Stimulated activated CD4-positive, alpha-beta T cell treated with anti-CD3 and anti-CD28 coated beads, Interleukin-15, amount 100 ng/mL, for 48 hours (primary cell): ENCODE data around the gene FLCN.
A peak's percentile ranks its signal among the peaks of the same experiment; 100 is the strongest.
"Not testable (repeated sequence)": the region's sequence is repeated elsewhere in the genome, so short reads cannot be mapped to it uniquely, and the experiment has no call there.

ENCODE experiments used
- DNase-seq, 2 donors: peaks; one replicate each; pipeline ENCODE4 v3.0.0-alpha.2; 2020; ENCODE audit warnings: low read depth in 2 of 2

The FLCN gene, protein sequence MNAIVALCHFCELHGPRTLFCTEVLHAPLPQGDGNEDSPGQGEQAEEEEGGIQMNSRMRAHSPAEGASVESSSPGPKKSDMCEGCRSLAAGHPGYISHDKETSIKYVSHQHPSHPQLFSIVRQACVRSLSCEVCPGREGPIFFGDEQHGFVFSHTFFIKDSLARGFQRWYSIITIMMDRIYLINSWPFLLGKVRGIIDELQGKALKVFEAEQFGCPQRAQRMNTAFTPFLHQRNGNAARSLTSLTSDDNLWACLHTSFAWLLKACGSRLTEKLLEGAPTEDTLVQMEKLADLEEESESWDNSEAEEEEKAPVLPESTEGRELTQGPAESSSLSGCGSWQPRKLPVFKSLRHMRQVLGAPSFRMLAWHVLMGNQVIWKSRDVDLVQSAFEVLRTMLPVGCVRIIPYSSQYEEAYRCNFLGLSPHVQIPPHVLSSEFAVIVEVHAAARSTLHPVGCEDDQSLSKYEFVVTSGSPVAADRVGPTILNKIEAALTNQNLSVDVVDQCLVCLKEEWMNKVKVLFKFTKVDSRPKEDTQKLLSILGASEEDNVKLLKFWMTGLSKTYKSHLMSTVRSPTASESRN

DNA sequence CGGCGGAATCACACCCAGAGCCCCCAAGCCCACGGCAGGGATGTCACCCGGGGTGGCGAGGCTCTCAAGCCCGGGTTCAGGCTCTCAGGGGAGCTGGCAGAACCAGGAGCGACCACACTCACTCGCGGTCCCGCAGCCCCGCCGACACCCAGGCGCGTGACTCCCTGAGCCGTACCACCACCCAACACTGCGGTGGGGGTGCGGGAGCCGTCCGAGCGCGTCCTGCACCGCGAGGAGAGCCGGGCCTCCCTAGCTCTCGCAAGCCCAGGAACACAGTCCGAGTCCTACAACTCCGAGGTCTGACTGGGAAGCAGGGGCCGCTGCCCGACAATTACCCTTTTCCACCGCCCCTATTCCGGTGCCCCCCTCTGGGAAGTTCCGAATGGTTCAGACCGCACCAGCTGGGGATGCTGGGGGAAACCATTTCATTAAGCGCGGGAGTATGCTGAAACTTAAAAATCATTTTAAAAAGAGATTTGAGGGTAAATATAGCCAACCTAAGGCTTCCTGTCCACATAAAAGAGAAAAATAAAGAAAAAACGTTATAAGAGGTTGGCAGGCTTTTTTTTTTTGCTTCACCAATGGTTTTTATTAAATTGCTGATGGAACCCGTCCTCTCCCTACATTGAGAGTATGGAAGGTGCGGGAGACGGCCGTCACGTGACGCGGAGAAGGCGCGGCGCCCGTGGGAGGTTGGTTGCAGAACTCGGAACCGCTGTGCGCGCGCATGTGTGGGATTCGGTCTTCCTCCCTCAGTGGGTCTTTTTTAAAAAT lies at the start of gene FLCN:
Gene FLCN (minus strand): TSS at position 143 of the 774 bp plus-strand sequence. CDS start 9,031 bp downstream, outside the sequence.
- peak; percentile 79 to 85 for DNase-seq

DNA sequence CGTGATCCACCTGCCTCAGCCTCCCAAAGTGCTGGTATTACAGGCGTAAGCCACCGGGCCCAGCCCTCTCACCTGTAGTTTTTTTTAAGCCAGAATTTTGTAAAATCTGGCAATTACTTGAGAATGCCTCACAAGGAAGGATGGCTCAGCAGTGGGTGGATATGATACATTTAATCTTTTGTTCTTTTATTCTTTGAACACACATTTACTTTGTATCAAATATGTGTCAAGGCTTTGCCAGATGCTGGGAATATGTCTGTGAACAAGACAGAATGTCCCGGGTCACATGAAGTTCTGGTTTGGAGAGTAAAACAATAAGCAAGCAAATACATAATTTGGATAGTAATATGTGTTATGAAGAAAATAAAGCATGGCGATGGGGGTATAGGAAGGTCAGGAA lies 49.0 kb upstream of the FLCN start:
- no peak for DNase-seq

DNA sequence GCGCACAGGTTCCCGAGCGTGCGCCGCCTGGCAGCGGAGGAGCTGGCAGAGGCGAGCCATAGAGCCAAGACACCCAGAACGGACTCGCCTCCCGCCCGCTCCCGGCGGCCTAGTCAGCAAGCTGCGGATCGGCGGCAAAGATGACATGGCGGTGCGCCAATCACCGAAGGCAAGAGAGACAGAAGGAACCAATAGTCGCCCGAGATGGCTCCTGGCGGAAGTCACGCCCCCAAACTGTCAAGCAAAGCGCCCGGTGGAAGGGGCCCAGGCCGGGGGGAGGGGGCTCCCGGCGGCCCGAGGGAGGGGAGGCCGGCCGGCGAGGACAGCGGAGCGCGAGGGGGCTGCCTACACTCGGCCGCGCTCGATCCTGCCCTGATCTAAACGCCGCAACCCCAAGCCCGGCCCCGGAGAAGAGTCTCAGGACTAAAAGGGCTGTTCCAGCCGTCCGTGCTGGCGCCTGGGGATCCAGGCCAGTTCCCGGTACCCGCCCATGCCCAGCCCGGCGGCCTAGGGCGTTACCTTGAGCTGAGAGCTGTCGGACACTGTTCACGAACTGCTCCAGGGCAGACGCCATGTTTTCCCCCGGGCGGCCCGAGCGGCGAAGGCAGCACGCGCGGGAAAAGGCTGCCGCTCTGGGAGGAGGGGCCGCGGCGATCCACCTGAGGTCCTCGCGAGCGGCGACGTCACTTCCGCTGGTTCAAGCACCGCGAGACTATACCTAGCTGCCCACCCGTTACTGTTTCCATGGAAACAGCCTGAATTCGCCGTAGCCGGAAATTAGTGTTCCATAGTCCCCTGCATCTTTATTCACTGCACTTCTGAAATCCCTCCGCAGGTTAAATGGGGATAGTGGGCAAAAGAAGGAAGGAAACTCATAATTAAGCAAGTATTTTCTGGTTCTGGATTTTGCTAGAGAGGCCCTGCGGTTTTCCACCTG lies 43.9 kb upstream of the FLCN start, which contains the start of gene COPS3:
Gene COPS3 (minus strand): TSS at position 634 of the 937 bp plus-strand sequence. CDS start 60 bp downstream, at position 574.
- DNase-seq: peak; percentile 96 to 97

DNA sequence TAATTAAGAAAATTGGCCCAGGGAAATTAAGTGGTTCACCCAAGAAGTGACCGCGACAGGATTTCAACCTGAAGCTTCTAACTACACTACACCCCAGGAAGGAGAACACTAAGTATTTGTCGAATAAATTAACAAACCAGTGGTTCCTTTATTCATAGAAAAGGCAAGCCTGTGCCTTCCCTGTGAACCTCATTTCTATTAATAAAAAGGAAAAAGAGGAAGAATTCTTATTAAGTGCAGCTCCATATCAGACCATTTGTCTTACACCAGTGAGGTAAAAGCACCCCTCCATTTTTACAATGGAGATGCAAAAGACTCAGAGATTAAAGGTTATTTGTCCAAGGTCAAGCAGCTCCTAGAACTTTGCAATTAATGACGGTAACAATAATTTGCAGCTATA lies 42.3 kb upstream of the FLCN start:
- DNase-seq: no peak

DNA sequence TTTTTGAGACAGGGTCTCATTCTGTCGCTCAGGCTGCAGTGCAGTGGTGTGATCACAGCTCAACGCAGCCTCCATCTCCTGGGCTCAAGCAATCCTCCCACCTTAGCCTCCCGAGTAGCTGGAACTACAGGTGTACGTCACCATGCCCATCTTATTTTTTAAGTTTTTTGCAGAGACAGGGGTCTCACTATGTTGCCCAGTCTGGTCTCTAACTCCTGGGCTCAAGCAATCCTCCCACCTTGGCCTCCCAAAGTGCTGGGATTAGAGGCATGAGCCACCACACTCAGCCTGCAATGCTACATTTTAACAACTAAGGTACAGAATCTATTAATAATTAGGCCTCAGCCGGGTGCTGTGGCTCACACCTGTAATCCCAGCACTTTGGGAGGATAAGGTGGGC lies 40.5 kb upstream of the FLCN start:
- not testable (repeated sequence) for DNase-seq

DNA sequence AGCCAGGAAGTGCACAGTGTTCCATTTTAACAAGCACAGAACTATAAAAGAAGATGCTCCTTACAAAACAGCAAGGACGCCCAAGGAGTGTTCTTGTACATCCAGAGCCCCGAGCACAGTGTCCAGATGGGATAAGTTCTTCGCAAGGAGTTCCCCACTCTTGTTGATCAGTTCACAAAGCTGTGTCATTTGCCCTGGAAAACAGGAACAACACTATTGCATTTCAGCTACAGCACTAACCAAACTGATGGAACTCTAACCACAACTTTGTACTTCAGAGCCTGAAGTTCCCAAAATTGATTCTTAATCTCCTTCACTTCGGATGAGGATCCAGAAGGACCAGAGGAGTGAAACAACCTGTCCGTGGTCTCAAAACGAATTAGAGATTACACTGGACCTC lies 39.0 kb upstream of the FLCN start:
- DNase-seq: no peak

DNA sequence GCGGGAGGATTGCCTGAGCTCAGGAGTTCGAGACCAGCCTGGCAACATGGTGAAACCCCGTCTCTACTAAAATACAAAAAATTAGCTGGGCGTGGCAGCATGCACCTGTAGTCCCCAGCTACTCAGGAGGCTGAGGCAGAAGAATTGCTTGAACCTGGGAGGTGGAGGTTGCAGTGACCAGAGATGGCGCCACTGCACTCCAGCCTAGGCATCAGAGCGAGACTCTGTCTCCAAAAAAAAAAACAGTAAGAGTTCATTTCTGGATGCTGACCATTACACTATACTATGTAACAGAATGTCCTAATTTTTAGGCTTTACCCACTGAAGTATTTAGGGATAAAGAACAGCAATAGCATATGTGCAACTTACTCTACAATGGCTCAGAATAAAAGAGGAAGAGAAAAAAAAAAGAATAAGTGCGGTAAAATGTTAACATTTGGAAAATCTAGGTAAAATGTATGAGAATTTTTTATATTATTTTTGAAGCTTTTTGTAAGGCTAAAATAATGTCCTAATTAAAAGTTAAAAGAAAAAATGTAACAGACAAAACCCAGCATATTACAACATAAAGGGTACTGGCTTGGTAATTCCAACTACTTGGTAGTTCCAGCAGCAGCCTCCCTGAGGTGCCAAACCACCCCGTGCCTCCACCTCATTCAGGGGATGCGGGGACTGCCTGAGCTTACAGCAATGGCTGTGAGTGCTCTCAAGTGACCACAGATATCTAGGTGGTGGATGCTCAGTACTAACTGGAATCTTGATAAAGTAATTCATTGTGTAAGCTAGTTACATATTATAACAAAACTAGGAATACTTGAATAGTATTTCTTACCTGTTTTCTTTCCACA lies 33.2 kb upstream of the FLCN start:
- peak in 1 of 2 donors; percentile 8 for DNase-seq

DNA sequence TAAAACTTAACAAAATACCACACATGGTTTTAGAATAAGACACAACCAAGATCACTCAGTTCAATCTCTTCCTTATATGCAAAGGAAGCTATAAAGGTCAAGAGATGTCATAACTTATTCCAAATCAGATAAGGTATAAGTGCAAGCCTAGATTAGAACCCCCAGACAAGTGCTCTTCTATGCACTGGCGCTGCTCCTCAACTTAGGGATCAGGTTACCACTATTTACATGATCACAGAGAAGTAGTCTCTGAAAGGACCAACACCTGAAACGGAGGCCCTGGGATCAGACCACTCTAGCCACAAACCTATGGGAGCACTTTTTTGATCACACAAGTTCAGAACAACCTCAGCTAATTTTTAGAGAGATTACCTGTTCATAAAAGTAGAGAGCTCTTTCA lies 27.5 kb upstream of the FLCN start:
- DNase-seq: no peak

DNA sequence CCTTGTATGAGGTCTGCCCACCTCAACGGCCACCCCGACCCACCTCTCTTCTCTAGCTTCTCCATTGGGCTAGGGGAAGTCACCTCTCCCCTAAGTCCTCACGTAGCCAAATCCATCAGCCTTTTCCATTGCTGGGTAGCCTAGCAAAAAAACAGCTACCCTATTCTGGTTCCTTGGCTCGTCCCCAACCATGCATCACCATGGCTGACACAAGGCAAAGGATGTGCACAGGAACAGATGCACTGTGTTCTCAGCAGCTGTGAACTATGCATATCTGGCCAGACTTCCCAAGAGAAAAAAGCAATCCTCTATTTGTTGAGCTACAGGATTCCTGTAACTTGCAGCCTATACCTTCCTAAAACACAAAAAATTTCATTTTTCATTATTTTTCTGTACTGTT lies 22.0 kb upstream of the FLCN start:
- DNase-seq: no peak

DNA sequence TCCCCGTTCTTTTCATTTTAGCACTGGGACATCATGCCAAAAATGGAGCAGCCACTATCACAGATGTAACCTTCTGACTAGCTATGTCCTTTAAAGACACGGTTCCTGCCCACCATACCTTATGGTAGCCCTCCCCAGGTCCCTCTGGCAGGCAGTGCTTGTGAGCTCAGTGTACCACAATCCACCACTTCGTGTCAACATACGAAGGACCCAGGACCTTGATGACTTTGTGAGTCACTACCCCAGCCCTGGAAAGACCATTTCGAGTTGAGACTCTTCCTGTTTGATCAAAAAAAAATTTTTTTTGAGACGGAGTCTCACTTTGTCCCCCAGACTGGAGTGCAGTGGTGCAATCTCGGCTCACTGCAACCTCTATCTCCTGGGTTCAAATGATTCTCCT lies 21.0 kb upstream of the FLCN start:
- no peak for DNase-seq

DNA sequence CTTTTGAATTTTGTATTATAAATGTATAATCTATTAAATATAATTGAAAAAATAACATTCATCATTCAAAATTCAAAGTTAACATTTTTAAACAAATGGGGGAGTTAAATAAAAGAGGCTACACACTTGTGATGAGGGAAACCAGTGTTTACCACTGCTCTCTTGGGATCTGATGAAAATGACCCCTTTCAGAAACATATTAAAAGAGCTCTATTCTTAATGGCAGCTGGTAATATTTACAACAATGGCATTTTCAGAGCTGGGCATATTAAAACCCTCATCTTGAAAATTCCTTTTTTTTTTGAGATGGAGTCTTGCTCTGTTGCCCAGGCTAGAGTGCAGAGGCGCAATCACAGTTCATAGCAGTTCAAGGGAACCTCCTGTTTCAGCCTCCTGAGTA lies 19.3 kb upstream of the FLCN start:
- no peak for DNase-seq

DNA sequence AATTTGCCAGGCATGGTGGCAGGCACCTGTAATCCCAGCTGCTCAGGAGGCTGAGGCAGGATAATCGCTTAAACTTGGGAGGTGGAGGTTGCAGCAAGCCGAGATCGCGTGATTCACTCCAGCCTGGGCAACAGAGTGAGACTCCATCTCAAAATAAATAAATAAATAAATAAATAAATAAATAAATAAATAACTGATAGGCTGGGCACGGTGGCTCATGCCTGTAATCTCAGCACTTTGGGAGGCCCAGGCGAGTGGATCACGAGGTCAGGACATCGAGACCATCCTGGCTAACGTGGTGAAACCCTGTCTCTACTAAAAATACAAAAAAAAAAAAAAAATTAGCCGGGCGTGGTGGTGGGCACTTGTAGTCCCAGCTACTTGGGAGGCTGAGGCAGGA lies 18.7 kb upstream of the FLCN start:
- not testable (repeated sequence) for DNase-seq

DNA sequence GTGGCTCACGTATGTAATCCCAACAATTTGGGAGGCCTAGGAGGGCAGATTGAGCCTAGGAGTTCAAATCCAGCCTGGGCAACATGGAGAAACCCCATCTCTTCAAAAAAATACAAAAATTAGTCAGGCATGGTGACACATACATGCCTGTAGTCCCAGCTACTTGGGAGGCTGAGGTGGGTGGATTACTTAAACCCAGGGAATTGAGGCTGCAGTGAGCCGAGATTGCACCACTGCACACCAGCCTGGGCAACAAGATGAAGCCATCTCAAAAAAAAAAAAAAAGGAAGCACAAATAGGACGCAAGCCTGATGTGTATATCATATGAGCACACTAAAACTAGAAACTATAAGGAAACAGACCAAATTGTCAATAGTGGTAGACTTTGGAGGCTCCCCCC lies 17.1 kb upstream of the FLCN start:
- DNase-seq: no peak

DNA sequence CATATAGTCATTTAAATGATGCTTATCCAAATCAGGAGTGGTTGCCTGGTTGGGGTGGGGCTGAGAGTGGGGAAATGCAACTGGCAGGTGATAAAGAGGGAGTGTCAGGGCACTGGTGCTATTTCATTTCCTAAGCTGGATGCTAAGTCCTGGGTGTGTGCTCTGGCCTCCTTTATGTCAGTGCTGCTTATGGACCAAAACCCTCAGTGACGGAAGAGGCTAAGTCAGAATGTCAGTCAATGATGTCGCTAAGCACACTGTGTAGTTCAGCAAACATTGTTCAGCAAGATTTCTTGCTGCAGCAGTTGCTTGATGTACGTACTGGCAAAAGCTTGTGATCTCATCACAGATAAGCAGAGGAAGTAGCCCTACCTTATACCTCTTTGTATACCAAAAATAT lies 16.4 kb upstream of the FLCN start:
- DNase-seq: no peak

DNA sequence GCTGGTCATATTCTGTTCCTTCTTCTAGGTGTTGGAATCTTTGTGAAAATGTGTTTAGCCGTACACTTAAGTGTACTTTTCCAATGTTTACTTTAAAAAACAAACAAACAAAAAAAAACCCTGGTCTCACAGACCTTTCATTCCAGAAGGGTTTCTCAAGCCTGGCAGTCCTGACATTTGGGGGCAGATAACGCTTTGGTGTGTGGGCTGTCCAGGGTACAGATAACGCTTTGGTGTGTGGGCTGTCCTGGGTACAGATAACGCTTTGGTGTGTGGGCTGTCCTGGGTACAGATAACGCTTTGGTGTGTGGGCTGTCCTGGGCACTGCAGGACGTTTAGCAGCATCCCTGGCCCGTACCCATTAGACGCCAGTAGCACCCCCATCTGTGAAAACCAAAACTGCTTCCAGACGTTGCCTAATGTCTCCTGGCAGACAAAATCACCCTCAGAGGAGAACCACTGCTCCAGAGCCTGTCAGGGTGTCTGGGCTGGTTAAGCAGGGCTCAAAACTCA lies 15.2 kb upstream of the FLCN start:
- no peak for DNase-seq

DNA sequence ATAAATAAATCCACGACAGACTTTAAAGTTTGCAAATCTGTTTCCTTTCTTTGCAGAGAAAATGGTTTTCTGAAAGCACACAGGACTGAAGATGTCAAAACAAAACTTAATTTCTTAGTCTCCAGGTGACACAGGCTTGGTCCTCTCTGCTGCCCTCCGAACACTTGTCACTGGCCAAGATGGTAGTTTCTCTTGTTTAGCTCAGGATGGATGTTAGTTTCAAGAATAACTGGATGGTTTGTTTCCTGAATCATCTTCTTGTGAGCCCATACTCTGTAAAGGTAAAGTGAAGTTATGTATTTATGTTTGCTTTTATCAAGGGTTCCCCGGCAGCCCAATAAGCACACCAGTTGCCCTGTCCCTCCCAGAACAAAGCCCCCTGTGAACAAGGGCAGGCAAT lies 9.9 kb upstream of the FLCN start:
- no peak for DNase-seq

DNA sequence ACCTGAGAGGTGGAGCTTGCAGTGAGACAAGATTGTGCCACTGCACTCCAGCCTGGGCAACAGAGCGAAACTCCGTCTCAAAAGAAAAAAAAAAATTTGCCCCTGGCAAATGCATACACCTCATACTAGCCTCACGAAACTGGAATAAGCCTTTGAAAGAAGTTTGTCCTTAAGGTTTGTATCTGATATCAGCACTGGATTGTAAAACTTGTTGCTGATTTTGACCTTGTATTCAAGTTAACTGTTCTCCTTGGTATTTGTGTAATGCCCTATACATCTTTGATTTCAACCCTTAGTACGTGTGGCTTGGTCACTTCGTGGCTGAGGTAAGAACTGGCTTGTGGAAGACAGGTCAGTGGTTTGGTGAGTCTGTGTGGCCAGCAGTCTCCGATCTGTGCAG lies 6.2 kb upstream of the FLCN start:
- DNase-seq: no peak

DNA sequence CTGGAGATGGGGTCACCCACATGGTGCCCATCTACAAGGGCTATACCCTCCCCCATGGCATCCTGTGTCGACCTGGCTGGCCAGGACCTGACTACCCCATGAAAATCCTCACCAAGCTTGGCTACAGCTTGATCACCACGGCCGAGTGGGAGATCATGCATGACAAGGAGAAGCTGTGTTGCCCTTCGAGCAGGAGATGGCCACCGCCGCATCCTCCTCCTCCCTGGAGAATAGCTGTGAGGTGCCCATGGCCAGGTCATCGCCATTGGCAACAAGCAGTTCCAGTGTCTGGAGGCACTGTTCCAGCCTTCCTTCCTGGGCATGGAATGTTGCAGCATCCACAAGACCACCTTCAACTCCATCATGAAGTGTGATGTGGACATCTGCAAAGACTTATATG lies 5.3 kb upstream of the FLCN start:
- DNase-seq: no peak

DNA sequence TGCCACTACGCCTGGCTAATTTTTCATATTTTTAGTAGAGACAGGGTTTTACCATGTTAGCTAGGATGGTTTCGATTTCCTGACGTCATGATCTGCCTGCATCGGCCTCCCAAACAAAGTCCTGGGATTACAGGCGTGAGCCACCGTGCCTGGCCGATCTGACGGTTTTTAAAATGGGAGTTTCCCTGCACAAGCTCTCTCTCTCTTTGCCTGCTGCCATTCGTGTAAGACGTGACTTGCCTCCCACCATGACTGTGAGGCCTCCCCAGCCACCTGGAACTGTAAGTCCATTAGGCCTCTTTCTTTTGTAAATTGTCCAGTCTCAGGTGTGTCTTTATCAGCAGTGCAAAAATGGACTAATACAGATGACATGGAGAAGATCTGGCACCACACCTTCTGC lies 4.7 kb upstream of the FLCN start:
- no peak for DNase-seq

DNA sequence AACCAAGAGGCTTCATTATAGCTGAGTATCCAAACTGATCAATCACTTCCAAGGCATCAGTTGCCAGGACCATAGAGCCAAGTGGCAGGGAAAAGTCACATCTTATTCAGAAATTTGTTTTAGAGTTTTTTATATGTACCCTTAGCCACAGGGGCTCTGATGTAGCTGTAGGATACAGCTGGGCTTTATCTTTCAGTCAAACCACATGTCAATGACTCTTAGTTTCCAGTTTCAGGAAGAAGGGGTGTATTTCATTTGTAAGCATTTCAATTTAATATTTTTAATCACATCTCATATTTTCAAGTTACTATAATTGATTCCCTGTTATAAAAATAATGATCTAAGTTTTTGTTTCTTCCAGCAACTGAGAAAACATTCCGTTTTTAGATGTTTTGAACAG lies 2.9 kb upstream of the FLCN start:
- DNase-seq: no peak
